Kasumi-1 (cell line): Measurements from ENCODE around the gene SKIL.

Source experiments
- DNase-seq, 2 experiments: peaks; one replicate each; lab custom pipeline; 2025; lab: John Stamatoyannopoulos, UW

The SKIL gene

DNA sequence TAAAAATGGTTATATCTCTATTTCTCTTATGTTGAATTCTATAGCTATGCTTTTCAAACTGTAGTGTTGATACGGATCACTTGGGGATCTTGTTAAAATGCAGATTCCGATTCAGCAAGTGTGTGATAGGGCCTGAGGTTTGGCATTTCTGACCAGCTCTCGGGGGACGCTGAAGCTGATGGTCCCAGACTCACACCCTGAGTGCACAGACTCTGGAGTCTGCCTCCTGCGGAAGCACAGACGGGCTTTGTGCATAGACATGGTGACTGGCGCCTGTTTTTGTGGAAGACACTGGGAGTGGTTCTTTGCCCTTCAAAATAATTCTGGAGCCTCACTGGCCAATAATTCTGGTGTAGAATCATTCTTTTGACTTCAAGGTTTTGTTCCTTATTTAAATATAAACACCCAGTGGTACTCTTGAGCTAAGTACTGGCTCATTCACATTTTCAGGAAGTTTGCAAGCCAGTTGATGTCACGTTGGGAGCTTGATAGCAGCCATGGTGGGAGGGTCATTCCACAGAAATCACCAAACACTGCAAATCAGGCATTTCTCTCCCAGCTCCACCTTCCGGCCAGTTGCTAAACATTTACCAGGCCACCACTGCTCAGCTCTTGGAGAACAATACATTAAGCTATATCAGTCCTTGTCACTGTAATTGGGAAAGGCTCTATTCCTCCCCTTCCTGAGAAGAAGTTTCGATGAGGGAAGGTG lies 80.3 kb downstream of the SKIL start:
- DNase-seq: no peak

GRCh38 chr3:170438836-170439235 lies 81.3 kb downstream of the SKIL start:
- no peak for DNase-seq

DNA sequence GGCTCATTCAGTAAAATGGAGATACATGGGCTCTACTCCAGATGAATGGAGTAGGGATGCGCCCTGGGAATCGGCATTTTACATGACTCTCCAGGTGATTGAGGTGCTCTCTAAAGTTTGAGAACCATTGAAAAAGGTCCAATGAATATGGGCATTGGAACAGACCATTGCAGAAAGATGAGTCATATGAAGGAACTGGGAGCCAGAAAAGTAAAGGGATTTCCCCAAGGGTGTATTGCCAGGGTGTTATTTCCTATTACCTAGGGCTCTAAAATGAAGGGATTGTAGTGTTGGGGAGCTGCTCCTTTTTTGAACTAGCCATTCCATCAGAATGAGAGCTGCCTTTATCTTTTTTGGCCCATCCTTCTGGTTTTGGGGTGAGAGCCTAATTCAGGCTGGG lies 82.8 kb downstream of the SKIL start:
- no peak for DNase-seq

DNA sequence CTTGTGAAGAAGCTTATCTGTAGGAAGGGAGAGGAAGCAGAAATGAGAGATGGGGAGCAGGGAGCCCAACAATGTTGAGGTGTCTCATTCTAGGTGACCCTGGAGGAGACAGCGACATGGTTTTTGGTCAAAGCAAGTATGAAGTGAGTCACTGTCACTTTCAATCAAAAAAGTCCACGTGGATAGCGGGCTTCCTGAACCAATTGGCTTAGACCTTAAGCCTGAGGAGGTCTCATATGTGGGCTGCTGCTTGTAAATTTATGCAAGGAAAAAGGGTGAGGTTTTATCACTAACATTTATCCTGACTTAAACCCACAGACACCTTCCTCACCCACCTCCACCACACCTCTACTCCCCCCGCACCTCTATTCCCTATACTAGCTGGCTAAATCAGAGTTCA lies 83.9 kb downstream of the SKIL start:
- no peak for DNase-seq

DNA sequence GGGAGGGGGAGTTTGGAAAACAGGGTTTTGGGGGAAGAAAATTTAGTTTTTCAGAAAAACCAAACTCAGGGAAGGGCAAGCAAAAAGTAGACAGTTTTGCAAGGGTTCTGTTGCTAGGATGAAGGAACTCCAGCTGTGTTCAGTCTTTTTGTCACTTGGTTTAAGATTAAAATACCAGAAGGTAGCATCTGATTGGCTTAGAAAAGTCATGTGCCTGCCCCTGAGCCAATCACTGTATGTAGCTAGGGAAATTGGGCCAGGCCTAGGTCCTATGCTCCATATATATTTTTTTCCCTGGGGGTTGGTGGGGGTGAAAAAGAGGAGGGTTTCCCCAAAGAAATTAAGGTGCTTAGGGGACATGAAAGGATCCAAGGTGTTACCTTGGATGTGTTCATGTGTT lies 85.4 kb downstream of the SKIL start:
- DNase-seq: no peak

DNA sequence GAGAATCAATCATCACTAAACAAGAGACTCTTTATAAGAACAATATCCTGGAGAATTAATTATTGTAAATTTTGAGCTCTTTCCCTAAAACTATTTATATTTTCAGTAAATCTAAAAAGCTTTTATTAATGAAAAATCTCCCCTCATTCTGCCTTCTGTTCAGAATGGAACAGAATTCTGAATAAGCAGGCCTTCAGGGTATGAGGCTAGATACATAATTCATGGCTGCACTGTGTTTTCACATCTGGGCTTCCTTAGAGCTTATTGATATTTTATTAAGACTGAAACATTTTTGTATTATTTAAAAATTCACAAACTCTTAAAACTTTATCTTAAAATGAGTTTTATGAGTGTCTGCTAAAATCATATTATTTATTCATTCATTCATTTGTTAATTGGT lies 85.9 kb downstream of the SKIL start:
- no peak for DNase-seq
